GM19324 (cell line): ENCODE data around the gene PARD6B.
"Not testable (repeated sequence)": the region's sequence is repeated elsewhere in the genome, so short reads cannot be mapped to it uniquely, and the experiment has no call there.

Source experiments
- ATAC-seq: cut with Tn5 transposase; IDR thresholded peaks from one replicate; pipeline ENCODE4 v1.9.1; 2021; ENCODE audit warnings: mild to moderate bottlenecking, moderate library complexity; ENCODE audit not compliant: unreplicated experiment, low FRiP score

Gene PARD6B

DNA sequence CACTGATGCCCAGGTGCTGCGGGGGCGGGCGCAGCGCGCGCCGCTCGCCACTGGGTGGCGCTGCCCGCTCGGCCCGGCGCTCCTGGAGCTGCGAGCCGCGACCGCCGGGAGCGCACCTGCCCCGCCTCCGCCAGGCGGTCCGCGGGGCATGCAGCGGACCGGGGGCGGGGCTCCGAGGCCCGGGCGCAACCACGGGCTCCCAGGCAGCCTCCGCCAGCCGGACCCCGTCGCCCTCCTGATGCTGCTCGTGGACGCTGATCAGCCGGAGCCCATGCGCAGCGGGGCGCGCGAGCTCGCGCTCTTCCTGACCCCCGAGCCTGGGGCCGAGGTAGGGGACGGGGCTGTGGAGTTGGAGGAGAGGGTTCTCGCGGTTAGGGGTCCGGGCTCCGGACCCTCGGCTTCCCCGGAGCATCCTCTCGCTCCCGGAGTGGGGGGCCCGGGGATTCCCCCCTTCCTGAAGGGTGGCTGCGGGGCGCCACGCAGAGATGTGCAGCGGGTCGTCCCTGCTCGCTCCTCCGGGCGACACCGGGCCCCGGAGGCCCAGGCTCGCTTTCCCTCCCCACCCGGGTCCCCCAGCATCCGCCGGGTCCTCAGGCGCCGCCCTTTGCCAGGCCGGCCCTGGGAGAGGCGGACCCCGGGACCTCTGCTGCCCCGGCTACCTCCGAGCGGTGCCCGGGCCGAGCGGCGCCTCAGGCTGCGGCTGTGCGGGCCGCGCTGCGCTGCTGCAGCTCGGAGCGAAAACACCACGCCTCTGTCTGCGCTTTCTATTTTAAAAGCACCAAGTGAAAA lies 63.7 kb downstream of the PARD6B start, which contains the start of gene BCAS4:
Gene BCAS4 (plus strand): TSS at position 216 of the 789 bp plus-strand sequence. CDS start 23 bp downstream, at position 239.
- ATAC-seq: peak; percentile 82

DNA sequence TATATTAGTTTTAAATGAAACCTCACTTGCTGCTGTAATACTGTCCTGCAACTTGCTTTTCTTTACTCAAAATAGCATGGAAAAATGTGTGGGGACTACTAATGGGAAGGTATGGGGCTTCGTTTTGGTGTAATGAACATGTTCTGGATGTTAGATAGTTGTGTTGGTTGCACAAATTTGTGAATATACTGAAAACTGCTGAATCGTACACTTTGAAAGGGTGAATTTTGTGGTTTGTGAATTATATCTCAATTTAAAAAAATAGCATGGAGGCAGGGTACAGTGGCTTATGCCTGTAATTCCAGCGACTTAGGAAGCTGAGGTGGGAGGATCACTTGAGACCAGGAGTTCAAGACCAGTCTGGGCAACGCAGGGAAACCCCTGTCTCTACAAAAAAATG lies 65.8 kb downstream of the PARD6B start:
- no peak for ATAC-seq

DNA sequence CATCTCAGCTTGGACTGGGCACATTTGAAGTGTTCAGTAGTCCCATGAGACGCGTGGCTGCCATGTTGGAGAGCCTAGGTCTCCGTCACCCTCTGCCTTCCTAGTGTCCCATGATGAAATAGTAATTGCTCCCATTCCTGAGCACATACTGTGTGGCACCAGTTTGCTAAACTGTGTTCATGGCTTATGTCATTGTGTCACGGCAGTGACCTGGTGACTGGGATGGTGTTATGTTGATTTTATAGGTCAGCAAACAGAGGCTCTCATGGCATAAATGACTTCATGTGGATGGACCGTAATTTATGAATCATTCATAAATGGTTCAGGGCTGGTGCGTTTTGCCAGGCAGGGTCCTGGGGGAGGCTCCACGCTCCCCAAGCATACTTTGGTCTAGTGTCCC lies 67.3 kb downstream of the PARD6B start:
- no peak for ATAC-seq

DNA sequence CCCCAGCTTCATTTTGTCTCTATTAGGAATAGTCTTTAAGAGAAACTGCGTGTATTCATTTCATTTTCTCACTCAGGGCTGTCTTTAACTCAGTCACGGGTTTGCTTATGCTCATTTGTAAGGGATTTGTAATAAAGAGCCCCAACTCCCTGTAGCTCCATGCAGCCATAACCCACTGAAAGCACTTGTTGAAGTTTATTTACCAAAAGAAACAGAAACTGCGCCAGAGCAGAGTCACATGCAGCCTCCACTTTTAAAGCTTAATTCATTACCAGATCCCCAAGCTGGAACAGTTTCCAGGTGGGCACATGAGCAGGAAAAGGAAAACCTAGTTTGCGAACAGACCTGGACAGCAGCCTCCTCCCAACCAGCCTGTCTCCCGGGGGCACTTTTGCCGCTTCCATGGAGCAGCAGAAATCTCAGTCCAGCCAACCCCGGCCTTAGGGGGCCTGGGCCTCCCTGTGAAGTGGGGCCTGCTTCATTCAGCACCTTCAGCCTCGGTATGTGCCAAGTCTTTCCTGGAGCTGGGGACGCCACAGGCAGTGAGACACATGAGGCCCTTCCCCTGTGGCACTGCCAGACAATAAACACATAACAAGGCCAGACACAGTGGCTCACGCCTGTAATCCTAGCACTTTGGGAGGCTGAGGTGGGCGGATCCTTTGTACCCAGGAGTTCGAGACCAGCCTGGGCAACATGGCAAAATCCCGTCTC lies 68.0 kb downstream of the PARD6B start:
- no peak for ATAC-seq

DNA sequence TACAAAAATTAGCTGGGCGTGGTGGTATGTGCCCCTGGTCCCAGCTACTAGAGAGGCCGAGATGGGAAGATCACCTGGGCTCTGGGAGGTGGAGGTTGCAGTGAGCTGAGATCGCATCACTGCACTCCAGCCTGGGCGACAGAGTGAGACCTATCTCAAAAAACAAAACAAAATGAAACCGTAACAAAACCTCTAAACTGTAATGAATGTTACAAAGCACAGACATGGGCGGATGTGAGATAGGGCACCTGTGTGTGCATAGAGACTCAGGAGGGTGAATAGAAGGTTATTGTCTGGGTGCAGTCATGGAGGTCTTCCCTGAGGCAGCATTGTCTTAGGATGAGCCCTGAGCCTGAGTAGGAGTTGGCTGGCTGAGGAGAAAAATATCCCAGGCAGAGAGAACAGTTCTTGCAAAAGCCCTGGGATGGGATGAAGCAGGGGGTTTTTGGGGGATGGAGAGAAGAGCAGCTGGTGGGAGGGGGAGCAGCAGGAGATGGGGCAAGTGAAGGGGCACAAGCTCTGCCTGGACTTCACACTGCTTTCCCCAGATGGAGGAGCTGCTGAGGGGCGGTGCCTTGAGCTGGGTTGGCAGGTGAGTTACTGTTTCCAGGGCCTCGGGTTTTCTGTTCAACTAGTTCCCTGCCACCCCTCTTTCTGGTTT lies 68.6 kb downstream of the PARD6B start:
- no peak for ATAC-seq

DNA sequence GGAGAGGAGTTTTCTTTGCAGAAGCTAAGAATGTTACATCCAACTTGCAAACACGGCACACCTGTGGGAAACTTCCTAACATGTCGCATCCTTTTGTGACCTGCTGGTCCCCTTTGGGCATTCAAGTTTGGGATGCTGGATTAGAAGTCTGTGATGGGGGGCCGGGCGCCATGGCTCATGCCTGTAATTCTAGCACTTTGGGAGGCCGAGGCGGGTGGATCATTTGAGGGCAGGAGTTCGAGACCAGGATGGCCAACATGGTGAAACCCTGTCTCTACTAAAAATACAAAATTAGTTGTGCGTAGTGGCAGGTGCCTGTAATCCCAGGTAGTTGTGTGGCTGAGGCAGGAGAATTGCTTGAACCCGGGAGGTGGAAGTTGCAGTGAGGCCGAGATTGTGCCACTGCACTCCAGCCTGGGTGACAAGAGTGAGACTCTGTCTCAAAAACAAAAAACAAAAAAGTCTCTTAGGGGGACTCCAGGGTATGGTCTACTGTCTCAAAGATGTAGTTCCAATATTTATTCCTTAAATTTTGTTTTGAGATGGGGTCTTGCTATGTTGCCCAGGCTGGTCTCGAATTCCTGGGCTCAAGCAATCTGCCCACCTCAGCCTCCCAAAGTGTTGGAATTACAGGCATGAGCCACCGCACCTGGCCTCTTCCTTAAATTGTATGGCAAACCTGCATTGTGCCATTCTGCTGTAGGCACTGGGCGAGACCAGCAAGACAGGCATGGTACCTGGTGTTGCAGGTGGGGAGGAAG lies 69.8 kb downstream of the PARD6B start:
- ATAC-seq: not testable (repeated sequence)

DNA sequence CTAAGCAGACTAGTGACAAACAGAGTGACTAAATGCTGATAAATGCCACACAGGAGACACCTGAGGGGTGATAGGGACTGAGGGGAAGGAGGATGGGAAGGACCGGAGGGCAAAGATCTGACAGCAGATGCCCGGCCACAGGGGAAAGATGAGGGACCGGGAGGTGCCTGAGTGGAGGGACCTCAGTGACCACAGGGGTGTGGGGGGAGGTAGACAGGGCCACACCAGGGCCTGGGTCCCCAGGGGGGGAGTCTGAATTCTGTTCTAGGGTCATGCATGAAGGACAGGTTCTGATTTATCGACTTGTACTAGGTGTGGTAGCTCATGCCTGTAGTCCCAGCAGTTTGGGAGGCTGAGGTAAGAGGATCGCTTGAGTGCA lies 70.4 kb downstream of the PARD6B start:
- ATAC-seq: no peak

DNA sequence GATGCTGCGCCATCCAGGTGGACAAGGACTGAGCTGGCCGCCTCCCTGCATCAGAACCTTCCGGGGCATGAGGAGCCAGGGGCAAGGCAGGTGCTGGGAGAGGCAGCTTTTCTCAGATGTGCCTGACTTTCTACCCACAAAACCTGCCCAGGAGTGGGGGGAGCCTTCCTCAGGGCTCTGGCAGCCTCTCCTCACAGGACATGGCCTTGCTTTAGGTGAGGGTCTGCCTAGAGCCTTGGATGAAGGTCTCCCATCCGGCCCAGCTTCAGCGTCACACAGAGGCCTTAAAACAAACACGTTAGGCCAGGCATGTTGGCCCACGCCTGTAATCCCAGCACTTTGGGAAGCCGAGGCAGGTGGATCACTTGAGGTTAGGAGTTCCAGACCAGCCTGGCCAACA lies 70.9 kb downstream of the PARD6B start:
- ATAC-seq: no peak

DNA sequence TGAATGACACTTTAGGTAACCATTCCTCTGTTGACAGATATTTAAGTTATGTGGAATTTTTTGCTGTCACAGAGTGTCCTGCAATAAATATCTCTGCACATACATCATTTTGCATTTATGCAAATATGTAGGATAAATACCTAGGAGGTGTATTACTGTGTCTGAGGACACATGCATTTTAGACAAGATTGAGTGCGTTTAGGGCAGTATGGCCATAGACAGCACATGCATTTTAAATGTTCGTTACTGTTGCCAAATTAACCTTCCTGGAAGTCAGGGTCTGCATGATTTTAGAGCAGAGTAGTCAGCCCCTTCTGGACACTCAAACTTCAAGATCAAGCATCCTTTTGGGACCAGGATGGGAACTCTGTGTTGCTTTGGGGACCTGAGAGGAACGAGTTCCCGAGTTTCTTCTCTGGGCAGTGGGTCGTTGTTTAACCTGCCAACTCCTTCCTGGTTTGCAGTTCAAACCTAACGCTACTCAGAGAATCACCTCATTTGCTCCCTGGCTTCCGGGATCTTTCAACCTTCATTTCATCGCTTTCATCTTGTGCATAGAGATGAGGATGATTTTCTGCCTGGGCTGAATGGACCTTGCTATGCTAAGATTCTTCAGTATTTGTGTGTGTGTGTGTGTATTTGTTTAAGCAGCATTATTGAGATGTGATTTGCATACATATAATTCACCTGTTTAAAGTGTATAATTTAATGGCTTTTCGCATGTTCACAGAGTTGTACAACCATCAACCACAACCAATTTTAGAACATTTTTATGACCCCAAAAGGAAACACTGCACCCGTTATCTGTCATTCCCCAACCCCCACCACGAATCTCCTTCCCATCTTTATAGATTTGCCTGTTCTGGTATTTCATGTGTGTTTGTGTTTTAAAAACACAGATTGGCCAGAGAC lies 73.3 kb downstream of the PARD6B start:
- ATAC-seq: no peak

DNA sequence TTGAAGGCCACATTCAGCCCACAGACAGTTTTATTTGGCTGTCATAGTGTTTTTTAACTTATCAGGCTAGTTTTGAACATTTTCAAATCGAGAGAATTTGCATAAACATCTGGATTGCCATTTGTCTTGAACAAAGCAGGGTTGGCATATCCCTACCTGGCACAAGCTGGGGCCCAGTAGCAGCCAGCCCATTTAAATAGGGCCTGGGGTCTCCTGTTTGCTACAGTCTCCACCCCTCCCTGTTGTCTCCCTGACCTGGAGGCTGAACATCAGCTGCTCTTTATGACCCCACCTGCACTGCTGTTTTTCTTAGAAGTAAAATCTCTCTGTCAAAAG lies 73.9 kb downstream of the PARD6B start:
- no peak for ATAC-seq

DNA sequence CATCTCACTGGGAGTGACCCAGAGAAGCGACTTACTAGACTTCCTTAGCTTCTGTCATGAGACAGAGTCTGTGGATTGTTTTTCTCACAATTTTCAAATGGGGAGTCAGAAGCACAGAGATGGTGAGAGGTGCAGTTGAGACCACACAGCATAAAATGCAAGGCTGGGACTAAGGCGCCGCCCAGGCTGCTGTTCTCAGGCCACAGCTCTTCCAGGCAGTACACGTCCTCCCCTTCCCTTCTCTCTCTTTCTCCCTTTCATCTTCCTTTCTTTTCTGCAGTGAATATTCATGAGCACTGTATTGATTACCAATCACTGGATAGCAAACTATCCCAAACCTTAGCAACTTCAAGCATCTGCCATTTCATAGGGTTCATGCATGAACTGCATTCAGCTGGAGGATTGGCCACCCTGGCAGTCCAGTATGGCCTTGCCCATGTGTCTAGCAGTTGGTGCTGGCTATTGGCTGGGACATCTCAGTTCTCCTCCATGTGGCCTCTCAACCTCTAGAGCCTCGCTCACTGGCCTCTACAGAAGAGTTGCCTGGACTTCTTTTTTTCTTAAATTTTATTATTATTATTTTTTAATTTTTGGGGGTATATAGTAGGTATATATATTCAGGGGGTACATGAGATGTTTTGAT lies 74.9 kb downstream of the PARD6B start:
- ATAC-seq: no peak
